Natural killer cell (primary cell): ENCODE results near the gene FAM83C. TPM values are rescaled to one million over a fixed set of nuclear protein-coding genes. Genes with fewer than 3 reads are reported as not detected.

Experiments used
- ATAC-seq, 3 donors: fragments of 150-1000 bp in 2 of 3; fragments of 200-7000 bp in 1 of 3; cut with Tn5 transposase; 1 replicate in 1 of 3; 2 replicates in 2 of 3; pipeline ENCODE4 v1.10.0; 2021; ENCODE audit warnings: mild to moderate bottlenecking in 2 of 3, moderate library complexity in 2 of 3
- DNase-seq, 2 donors: peaks; one replicate each; pipeline versions ENCODE4 v3.0.0 to v3.0.0-alpha.2; 2013 to 2021; ENCODE audit warnings: mixed read lengths in 1 of 2
- H3K27ac ChIP-seq: one replicate; pipeline ENCODE4 v1.5.1; 2013; ENCODE audit warnings: mild to moderate bottlenecking, low read length
- H3K27me3 ChIP-seq: one replicate; pipeline ENCODE4 v1.6.1; 2013; ENCODE audit warnings: low read length; ENCODE audit not compliant: control insufficient read depth, insufficient read depth
- H3K36me3 ChIP-seq: one replicate; pipeline ENCODE4 v1.6.1; 2013; ENCODE audit warnings: low read length; ENCODE audit not compliant: control insufficient read depth, insufficient read depth
- H3K4me1 ChIP-seq: one replicate; pipeline ENCODE4 v1.6.1; 2013; ENCODE audit warnings: low read length; ENCODE audit not compliant: control insufficient read depth, insufficient read depth
- H3K4me3 ChIP-seq: one replicate; pipeline ENCODE4 v1.5.1; 2013; ENCODE audit warnings: low read length
- H3K9me3 ChIP-seq: one replicate; pipeline ENCODE4 v1.6.1; 2013; ENCODE audit warnings: low read length; ENCODE audit not compliant: control insufficient read depth, insufficient read depth
- H3K27ac Mint-ChIP-seq, 2 donors: one replicate each; pipeline ENCODE4 v1.8.0; 2022; ENCODE audit warnings: mild to moderate bottlenecking in 2 of 2, mixed read lengths in 2 of 2, moderate library complexity in 1 of 2
- H3K27me3 Mint-ChIP-seq, 2 donors: one replicate each; pipeline ENCODE4 v1.8.0; 2022; ENCODE audit warnings: low read depth in 2 of 2, mixed read lengths in 2 of 2
- H3K36me3 Mint-ChIP-seq: one replicate; pipeline ENCODE4 v1.8.0; 2022; ENCODE audit warnings: mixed read lengths
- H3K4me1 Mint-ChIP-seq, 2 donors: one replicate each; pipeline ENCODE4 v1.8.0; 2022; ENCODE audit warnings: mixed read lengths in 2 of 2
- H3K4me3 Mint-ChIP-seq: one replicate; pipeline ENCODE4 v1.8.0; 2022; ENCODE audit warnings: mild to moderate bottlenecking, moderate library complexity, mixed read lengths
- H3K9me3 Mint-ChIP-seq, 2 donors: one replicate each; pipeline ENCODE4 v1.8.0; 2022; ENCODE audit warnings: mixed read lengths in 2 of 2
- WGBS: methylation state at CpG from one replicate; pipeline ENCODE4 v1.1.7; 2013; ENCODE audit warnings: missing lambda C conversion rate; ENCODE audit not compliant: insufficient coverage; 5-methylcytosine and 5-hydroxymethylcytosine counted together
- intact Hi-C: fragments of 100-400 bp; cut with micrococcal nuclease; formaldehyde crosslinking; loops from one replicate; pipeline ENCODE4 v1.14.2; 2022
- total RNA-seq, 4 donors: library from RNA; stranded (reverse); fragments of 120-200 nt in 1 of 4; gene quantifications; one replicate each; pipeline versions ENCODE4 v1.2.3 to v1.2.4, GENCODE V29; 2013 to 2022
- TF ChIP-seq, protein P1 (sequence below): fragments of 200-600 bp; IDR thresholded peaks from one replicate; pipeline ENCODE4 v1.8.0; 2022; ENCODE audit warnings: antibody characterized with exemption

The FAM83C gene
- total RNA-seq, 3 donors from 2014 or later (not counting 1 experiment from before 2014, with no cell fraction given), result not detected

DNA sequence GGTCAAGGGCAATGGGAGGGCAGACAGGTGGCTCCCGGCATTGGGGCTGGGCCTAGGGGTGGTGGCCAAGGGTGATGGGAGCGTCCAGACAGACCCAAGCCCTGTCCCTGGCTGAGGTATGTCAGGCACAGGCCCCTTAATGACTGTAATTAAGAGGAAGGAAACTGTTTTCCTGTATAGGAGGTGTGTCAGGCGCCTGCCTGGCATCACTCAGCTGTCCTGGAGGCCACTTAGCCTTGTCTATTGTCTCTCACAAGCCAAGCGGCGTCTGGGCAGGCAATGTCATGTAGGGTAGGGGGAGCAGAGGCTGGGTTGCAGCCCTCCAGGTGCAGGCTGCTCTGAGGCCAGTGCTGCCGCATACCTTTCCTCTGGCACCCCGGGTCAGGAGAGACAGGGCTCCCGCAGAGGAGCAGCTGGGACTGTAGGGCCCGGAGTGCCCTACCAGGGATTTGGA, 3.9 kb upstream of the FAM83C start:
- Mint-ChIP-seq H3K27me3 (peaks cover 0 to 5% of the 10 kb centered on the region in 2 donors), H3K9me3 (no peaks in the 10 kb centered on the region), H3K36me3 (no peaks in the 10 kb centered on the region), H3K27ac (no peak overlapping the region), H3K4me3 (no peak overlapping the region), H3K4me1 (peaks cover 6% of the 10 kb centered on the region in 2 donors)
- no peaks in the 10 kb centered on the region for H3K36me3 ChIP-seq
- ATAC-seq (no peak), DNase-seq (no peak)
- whole genome bisulfite sequencing, result 79% methylated on average over 9 of the region's 9 CpGs
- H3K4me3 ChIP-seq, result no peak overlapping the region
- intact Hi-C loops, result no loop called here
- no peaks in the 10 kb centered on the region for H3K4me1 ChIP-seq
- H3K9me3 ChIP-seq, result no peaks in the 10 kb centered on the region
- no peaks in the 10 kb centered on the region for H3K27me3 ChIP-seq
- TF ChIP-seq, protein P1, sequence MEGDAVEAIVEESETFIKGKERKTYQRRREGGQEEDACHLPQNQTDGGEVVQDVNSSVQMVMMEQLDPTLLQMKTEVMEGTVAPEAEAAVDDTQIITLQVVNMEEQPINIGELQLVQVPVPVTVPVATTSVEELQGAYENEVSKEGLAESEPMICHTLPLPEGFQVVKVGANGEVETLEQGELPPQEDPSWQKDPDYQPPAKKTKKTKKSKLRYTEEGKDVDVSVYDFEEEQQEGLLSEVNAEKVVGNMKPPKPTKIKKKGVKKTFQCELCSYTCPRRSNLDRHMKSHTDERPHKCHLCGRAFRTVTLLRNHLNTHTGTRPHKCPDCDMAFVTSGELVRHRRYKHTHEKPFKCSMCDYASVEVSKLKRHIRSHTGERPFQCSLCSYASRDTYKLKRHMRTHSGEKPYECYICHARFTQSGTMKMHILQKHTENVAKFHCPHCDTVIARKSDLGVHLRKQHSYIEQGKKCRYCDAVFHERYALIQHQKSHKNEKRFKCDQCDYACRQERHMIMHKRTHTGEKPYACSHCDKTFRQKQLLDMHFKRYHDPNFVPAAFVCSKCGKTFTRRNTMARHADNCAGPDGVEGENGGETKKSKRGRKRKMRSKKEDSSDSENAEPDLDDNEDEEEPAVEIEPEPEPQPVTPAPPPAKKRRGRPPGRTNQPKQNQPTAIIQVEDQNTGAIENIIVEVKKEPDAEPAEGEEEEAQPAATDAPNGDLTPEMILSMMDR, result no peak
- H3K27ac ChIP-seq, result no peak overlapping the region

DNA sequence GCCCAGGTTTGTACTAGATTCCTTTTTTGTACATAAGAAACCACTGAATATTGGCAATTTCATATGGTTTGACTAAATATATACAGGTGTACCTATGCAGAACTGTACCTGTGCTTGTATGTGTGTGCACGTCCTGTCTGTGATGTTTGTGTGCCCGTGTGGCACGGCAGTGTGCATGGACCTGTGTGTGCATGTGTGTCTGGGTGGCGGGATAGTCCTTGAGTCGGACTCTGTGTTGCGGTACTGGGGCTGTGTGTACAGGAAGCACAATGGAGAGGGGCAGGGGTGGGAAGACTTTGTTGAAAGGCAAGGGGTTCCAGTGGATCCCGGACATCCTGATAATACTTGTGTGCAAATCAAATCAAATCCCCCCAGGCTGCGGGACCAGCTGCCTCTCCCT, 3.4 kb upstream of the FAM83C start:
- peaks cover 0 to 5% of the 10 kb centered on the region in 2 donors for H3K27me3 Mint-ChIP-seq
- DNase-seq (no peak), ATAC-seq (no peak)
- H3K36me3 Mint-ChIP-seq, result no peaks in the 10 kb centered on the region
- Histone ChIP-seq H3K9me3 (no peaks in the 10 kb centered on the region), H3K36me3 (no peaks in the 10 kb centered on the region), H3K27ac (no peak overlapping the region), H3K4me1 (no peaks in the 10 kb centered on the region), H3K4me3 (no peak overlapping the region), H3K27me3 (no peaks in the 10 kb centered on the region)
- no peak overlapping the region for H3K4me3 Mint-ChIP-seq
- intact Hi-C loops, result no loop called here
- peaks cover 6% of the 10 kb centered on the region in 2 donors for H3K4me1 Mint-ChIP-seq
- no peaks in the 10 kb centered on the region for H3K9me3 Mint-ChIP-seq
- H3K27ac Mint-ChIP-seq, result no peak overlapping the region
- TF ChIP-seq, protein P1, result no peak
- 88% methylated on average over 8 of the region's 8 CpGs for whole genome bisulfite sequencing

DNA sequence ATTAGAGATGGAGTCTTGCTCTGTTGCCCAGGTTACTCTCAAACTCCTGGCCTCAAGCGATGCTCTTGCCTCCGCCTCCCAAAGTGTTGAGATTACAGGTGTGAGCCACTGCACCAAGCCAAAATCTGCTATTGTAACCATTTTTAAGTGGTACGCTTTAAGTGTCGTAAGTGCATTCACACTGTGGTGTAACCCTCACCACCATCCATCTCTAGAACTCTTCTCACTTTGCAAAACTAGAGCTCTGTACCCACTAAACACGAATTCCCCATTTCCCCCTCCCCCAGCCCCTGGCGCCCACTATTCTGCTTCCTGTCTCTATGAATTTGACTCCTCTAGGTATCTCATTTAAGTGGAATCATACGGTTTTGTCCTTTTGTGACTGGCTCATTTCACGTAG, 2.8 kb upstream of the FAM83C start:
- H3K27ac Mint-ChIP-seq, result no peak overlapping the region
- no peaks in the 10 kb centered on the region for H3K4me1 ChIP-seq
- H3K4me1 Mint-ChIP-seq, result peaks cover 6% of the 10 kb centered on the region in 2 donors
- no peaks in the 10 kb centered on the region for H3K9me3 Mint-ChIP-seq
- peaks cover 0 to 5% of the 10 kb centered on the region in 2 donors for H3K27me3 Mint-ChIP-seq
- no peaks in the 10 kb centered on the region for H3K9me3 ChIP-seq
- ATAC-seq (peak; percentile 60 to 92 (median 90)), DNase-seq (no peak)
- no peak overlapping the region for H3K4me3 ChIP-seq
- no peak overlapping the region for H3K4me3 Mint-ChIP-seq
- no peaks in the 10 kb centered on the region for H3K27me3 ChIP-seq
- no peaks in the 10 kb centered on the region for H3K36me3 ChIP-seq
- H3K36me3 Mint-ChIP-seq, result no peaks in the 10 kb centered on the region
- TF ChIP-seq, protein P1, result no peak
- H3K27ac ChIP-seq, result no peak overlapping the region
- intact Hi-C loops, result no loop called here
- WGBS, result 58% methylated on average over 8 of the region's 8 CpGs

DNA sequence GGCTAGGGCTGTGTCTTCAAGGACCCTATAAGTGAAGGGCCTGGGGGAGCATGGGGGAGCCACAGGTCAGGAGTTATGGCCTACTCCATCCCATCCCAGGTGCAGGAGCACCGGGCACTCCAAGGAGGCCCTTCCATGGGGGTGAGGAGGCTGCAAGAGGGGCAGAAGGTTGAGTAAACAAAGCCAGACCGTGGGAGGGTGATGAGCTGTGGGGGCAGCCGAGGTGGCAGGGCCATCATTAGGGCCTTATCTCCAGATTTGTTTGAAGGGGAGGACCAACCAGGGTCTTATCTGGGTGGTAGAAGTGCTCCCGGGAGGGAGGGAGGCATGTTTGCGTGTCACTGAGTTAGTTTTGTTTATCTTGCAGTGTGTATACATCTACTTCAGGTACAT, 2.1 kb upstream of the FAM83C start:
- ATAC-seq (no peak), DNase-seq (no peak)
- peaks cover 0 to 5% of the 10 kb centered on the region in 2 donors for H3K27me3 Mint-ChIP-seq
- WGBS, result 88% methylated on average over 5 of the region's 5 CpGs
- H3K36me3 ChIP-seq, result no peaks in the 10 kb centered on the region
- no peak overlapping the region for H3K4me3 Mint-ChIP-seq
- no peaks in the 10 kb centered on the region for H3K36me3 Mint-ChIP-seq
- no peak overlapping the region for H3K27ac Mint-ChIP-seq
- intact Hi-C loops, result no loop called here
- H3K9me3 Mint-ChIP-seq, result no peaks in the 10 kb centered on the region
- no peak overlapping the region for H3K27ac ChIP-seq
- H3K27me3 ChIP-seq, result no peaks in the 10 kb centered on the region
- no peaks in the 10 kb centered on the region for H3K9me3 ChIP-seq
- TF ChIP-seq, protein P1, result no peak
- no peaks in the 10 kb centered on the region for H3K4me1 ChIP-seq
- H3K4me3 ChIP-seq, result no peak overlapping the region
- H3K4me1 Mint-ChIP-seq, result peaks cover 6% of the 10 kb centered on the region in 2 donors
